8988T (cell line): Measurements from ENCODE around the gene GPR161.

Experiments used
- DNase-seq: peaks from one replicate; pipeline ENCODE4 v3.0.0; 2011

The GPR161 gene

DNA sequence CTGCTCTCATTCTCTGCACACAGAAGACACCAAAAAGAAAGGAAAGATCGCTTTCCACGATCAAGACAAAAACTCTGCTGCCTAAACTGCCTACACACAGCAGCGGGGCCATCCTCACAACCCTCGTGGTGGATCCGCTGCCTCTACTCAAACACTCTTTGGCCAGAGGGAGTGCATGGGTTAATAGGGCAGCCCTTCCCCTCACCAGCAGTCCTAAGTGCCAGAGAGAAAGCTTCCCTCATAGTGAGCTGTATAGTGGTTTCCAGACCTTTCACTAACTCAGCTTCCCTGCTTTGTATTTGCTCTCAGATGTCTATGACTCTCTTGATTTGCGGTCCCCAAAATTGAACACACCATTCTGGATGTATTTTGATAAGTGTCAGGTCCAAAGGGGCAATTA is 30.9 kb downstream of the GPR161 start:
- DNase-seq: no peak

GRCh38 chr1:168104535-168104934 is 32.2 kb downstream of the GPR161 start:
- no peak for DNase-seq

- no peak for DNase-seq
Measured at GRCh38 chr1:168102487-168102886, 34.2 kb downstream of the GPR161 start.

- no peak for DNase-seq
Measured at GRCh38 chr1:168101336-168101735, 35.4 kb downstream of the GPR161 start.

DNA sequence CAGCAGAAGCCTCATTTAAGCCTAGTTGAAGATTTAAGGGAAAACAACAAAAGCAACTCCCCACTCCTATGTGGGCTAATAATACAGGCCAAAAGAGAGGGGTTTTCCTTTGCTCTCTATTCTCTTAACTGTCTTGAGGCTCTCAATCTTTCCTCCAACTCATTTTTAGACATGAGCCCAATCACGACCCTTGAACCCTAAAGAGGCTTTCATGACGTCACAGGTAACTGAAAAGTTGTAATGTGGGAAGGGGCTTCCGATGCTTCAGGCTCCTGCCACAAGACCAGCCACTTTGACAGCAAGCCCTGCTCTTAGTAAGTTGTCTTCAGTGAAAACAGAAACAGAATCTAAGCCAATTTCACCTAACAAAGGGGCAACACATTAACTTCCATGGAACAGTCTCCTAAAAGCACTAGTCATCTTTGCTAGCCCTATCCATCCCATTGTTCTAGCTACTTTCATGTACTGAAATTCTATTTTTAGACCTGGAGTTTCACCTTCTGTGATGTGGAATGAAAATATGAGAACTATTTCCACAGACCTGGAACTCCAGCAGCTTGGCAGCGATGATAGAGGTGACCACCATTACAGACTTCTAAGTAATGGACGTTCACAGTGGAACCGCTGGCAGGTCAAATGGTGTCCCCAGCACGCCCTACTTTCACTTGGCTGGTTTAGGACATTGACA is 36.3 kb downstream of the GPR161 start:
- DNase-seq: no peak

DNA sequence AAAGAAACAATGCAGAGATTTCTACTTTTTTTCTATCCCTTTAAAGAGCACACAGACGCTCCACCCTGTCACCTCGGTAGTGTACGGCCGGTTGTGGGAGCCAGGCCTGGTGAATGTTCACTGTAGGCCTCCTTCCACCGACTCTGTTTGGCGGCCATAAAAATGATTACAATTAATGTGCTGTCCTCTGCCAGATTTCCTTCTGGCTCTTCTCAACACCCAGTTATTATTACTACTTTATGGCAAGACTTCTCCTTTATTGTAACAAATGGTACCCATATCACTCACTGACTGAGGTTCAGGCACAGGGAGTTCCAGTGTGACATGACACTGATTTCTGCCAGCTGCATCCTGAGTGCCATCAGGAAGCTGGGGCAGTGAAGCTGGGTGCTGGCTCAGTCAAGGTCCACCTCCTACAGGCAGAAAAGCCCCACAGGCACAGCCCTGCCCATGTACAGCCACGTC is 37.4 kb downstream of the GPR161 start:
- no peak for DNase-seq

DNA sequence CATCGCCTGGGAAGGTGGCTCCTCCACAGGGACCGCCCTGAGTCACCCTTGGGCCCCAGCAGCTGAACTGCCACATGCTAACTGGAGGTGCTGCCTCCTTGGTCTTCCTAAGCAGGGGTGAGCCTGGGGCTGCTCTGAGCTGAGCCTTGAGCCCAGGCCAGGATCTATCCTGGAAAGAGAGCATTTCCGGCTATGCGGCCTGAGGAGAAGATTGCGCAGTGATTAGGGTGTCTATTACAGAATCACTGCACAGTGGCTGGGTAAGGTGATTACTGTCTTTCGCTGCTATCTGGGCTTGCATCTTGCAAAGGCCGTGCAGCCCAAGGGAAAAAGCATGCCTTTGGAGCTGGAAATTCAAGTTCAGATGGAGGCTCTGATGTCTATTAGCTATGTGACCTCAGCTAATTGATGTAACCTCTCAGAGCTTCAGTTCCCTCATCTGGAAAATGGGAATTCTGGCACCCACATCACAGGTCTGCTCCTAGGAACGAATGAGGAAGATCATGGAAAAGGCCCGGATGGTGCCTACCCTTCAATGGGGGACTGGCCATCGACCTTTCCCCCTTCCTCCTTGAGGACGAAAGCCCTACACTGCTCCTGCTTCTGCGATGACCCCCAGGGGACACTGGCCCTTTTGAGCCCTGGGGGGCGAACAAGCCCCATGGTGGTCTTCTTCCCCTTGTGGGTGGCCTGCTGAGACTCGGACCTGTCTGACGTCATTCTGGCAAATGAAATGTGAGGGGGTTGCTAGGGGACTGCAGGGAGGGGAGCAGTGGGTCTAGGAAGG is 38.0 kb downstream of the GPR161 start:
- no peak for DNase-seq

DNA sequence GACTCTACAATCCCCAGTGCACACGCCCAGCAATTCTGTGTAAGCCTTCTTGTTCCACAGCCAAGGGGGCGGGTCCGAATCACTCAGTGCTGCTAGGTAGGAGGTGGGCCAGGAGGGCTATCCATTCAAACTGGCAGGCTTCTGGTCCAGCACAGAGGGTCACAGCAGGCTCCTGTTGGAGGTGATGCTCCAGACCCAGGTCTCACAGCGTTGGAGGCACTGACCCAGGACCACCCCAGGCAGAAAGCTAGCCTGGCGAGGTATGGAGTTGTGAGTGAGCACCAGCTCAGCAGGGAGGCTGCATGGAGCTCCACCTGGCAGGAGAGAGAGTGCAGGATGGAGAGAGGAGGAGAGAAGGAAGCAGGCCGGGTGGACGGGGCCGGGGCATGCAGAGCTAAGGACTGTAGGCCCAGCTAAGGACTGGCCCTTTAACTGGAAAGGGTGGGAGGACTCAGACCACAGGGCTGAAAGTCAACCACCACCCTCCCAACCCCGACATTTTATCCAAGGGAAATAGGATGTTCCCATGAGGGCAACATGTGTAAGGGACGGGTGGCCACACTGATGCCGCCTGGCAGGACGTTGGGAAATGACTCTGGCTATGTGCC is 38.7 kb downstream of the GPR161 start:
- DNase-seq: no peak

GRCh38 chr1:168096296-168097165 is 40.2 kb downstream of the GPR161 start:
- DNase-seq: no peak

DNA sequence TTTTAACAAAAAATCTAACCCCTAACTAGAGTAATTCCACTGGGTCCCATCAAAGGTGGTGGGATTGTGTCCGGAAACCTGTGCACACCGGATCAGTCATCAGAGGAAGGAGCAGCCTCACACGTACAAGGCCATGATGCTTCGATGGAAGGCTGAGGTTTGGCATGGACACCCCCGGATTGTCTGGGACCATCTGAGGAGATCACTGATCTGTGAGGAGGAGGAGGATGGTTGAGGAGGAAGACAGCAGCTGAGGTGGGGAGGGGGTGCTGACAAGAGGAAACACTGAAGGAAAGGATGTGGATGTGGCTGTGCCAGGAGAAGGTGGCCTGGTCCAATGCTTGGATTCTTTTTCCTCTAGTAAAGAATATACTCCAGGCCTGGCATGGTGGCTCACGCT is 41.3 kb downstream of the GPR161 start:
- DNase-seq: no peak

GRCh38 chr1:168093616-168094015 is 43.1 kb downstream of the GPR161 start:
- no peak for DNase-seq

DNA sequence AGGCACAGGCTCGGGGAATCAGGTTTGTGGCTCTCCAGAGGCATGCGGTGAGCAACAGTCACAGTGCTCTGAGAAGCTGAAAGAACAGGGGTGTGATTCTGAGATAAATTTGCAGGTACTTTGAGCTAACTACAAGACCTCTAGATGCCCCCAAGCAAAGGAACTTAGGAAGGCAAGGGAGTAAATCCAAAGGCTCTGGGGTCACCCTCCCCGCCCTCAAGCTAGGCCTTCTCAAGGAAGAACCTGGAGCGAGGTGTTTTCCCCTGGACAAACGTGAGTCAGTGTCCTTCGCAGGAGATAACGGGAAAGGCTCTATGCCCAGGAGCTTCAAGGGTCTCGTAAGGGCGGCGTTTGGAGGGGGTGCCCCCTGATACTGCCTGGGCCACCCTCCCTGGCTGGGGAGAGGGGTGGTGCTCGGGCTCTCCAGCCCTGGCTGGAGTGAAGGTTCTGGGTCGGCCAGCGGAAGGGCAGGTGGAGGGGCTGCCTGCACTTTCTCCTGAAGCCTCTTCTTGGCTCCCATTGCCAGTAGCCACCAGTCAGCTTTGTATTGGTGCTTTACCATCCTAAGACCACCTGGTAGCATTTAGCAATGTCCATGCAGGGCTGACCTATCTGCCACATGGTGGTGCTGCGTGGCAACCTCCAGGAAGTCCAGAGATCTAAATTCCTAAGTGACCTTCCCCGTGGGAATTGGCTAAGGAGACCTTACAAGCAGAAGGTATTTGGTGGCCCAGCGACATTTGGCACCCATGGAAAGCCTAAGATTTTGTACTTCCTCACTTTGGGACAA is 44.0 kb downstream of the GPR161 start:
- DNase-seq: no peak

- DNase-seq: no peak
Measured at GRCh38 chr1:168091720-168092550, 44.8 kb downstream of the GPR161 start.

GRCh38 chr1:168091063-168091462 is 45.7 kb downstream of the GPR161 start:
- no peak for DNase-seq

GRCh38 chr1:168090395-168090794 is 46.3 kb downstream of the GPR161 start:
- DNase-seq: no peak

DNA sequence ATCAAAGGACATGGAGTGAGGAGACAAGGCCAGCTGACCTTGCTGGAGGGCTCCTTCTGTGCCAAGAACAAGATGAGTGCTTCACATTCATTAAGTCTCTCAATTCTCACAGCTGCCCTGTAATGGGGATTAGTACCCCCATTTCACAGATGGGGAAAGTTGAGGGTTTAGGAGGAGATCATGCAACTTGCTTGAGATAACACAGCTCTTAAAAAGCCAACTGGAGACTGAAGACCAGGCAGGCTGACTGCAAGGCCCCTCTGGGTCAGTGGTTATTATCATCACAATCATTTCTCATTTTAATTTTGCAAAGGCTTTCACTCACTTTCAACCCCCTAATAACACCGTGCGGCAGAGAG is 46.8 kb downstream of the GPR161 start:
- no peak for DNase-seq

DNA sequence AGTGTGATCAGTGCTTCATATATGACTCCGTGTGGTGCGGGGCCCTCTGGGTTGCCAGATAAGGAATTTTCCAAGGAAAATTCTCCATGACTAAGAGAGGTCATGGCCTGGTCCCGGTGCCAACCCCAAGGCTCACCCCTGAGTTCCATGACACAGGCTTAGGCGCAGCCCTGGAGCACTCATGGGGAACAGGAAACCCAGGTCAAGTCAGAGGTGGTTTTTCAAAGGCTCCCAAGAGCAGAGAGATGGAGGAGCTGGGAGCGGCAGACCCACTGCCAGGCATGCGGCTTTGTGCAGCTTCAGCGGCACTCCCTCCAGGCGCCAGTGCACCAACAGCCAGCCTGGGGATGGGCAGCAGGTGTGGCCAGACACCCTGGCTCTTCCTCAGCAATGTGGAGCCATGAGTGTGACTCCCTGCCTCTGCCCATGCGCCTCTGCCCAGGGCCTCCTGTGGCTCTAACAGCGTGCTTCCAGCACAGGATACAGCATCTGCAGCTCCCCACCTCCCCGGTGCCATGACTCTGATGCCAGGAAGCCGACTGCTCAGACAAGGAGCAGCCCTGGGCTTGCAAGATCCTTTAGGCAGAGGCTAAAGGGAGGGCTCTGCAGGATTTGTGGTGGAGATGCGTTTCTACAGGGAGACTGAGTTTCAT is 47.3 kb downstream of the GPR161 start:
- DNase-seq: no peak

GRCh38 chr1:168088511-168089325 is 48.0 kb downstream of the GPR161 start:
- no peak for DNase-seq

DNA sequence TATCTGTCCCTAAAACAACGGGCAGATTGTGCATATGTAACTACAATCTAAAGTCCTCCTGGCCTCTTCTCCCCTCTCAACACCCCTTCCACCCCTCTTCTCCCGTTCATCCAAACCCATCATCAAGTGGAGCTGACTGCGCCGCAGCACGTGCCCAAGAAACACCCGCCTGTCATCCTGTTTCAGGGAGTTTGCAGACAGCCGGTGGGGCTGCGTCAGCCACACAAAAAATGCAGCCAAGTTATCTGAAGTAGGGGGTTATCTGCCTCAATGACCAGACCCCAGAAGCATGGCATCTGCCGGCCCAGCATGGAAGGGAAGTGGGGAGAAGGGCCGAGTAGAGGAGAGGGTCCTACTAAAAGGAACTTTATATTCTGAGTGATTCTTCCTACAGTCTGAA is 49.0 kb downstream of the GPR161 start:
- no peak for DNase-seq

- no peak for DNase-seq
Measured at GRCh38 chr1:168086438-168086837, 50.3 kb downstream of the GPR161 start.
